Neuronal stem cell (in vitro differentiated cells): Measurements from ENCODE around the gene CDK10.
A peak's percentile ranks its signal among the peaks of the same experiment; 100 is the strongest.

Experiments used
- DNase-seq: peaks from one replicate; pipeline ENCODE4 v3.0.0-alpha.2; 2013; ENCODE audit warnings: low spot score
- H2AFZ ChIP-seq: one replicate; pipeline ENCODE4 v1.6.1; 2013; ENCODE audit warnings: mild to moderate bottlenecking, low read length, inconsistent platforms
- H2AK5ac ChIP-seq: 2 replicates; pipeline ENCODE4 v1.6.1; 2013; ENCODE audit warnings: low read depth, mild to moderate bottlenecking, inconsistent platforms, low read length, moderate library complexity, mixed read lengths
- H2BK120ac ChIP-seq: 2 replicates; pipeline ENCODE4 v1.6.1; 2013; ENCODE audit warnings: low read depth, mild to moderate bottlenecking, inconsistent platforms, low read length, moderate library complexity, mixed read lengths
- H2BK12ac ChIP-seq: one replicate; pipeline ENCODE4 v1.6.1; 2013; ENCODE audit warnings: low read length, inconsistent platforms
- H2BK15ac ChIP-seq: 2 replicates; pipeline ENCODE4 v1.6.1; 2013; ENCODE audit warnings: mild to moderate bottlenecking, low read length, inconsistent platforms, mixed read lengths
- H2BK5ac ChIP-seq: one replicate; pipeline ENCODE4 v1.6.1; 2013; ENCODE audit warnings: inconsistent platforms, mild to moderate bottlenecking, low read length, moderate library complexity
- H3K14ac ChIP-seq: one replicate; pipeline ENCODE4 v1.6.1; 2013; ENCODE audit warnings: low read length, inconsistent platforms
- H3K18ac ChIP-seq: 2 replicates; pipeline ENCODE4 v1.6.1; 2013; ENCODE audit warnings: low read length, inconsistent platforms
- H3K23ac ChIP-seq: 2 replicates; pipeline ENCODE4 v1.6.1; 2013; ENCODE audit warnings: low read depth, mild to moderate bottlenecking, mixed read lengths, low read length, inconsistent platforms; ENCODE audit not compliant: poor library complexity
- H3K27ac ChIP-seq: replicated peaks from 3 replicates; pipeline ENCODE4 v1.5.1; 2013; ENCODE audit warnings: low read length, inconsistent platforms
- H3K27me3 ChIP-seq, 3 experiments: 2 replicates each; pipeline ENCODE4 v1.6.1; 2013; ENCODE audit warnings: low read length in 3 of 3, mild to moderate bottlenecking in 2 of 3, inconsistent platforms in 1 of 3, low read depth in 1 of 3, mixed read lengths in 1 of 3, moderate library complexity in 1 of 3; ENCODE audit not compliant: control insufficient read depth in 3 of 3, insufficient read depth in 3 of 3
- H3K36me3 ChIP-seq, 2 donors: replicated peaks in 1 of 2; 2 replicates each; pipeline ENCODE4 v1.6.1; 2013; ENCODE audit warnings: low read length in 2 of 2; ENCODE audit not compliant: control insufficient read depth in 2 of 2, insufficient read depth in 2 of 2
- H3K4ac ChIP-seq: 2 replicates; pipeline ENCODE4 v1.6.1; 2013; ENCODE audit warnings: inconsistent platforms, mild to moderate bottlenecking, low read length, moderate library complexity
- H3K4me1 ChIP-seq, 2 donors: 1 replicate in 1 of 2; 2 replicates in 1 of 2; pipeline ENCODE4 v1.6.1; 2013; ENCODE audit warnings: low read length in 2 of 2, low read depth in 1 of 2; ENCODE audit not compliant: control insufficient read depth in 2 of 2, insufficient read depth in 1 of 2
- H3K4me2 ChIP-seq: one replicate; pipeline ENCODE4 v1.6.1; 2013; ENCODE audit warnings: mild to moderate bottlenecking, low read length, inconsistent platforms; ENCODE audit not compliant: insufficient read depth, poor library complexity, severe bottlenecking
- H3K4me3 ChIP-seq, 2 donors: 2 replicates each; pipeline ENCODE4 v1.5.1; 2013; ENCODE audit warnings: low read length in 2 of 2, mild to moderate bottlenecking in 2 of 2, inconsistent platforms in 1 of 2, moderate library complexity in 1 of 2
- H3K79me1 ChIP-seq: one replicate; pipeline ENCODE4 v1.6.1; 2013; ENCODE audit warnings: low read depth, mild to moderate bottlenecking, inconsistent platforms, low read length, moderate library complexity
- H3K9ac ChIP-seq: one replicate; pipeline ENCODE4 v1.6.1; 2013; ENCODE audit warnings: mild to moderate bottlenecking, low read depth, low read length, inconsistent platforms; ENCODE audit not compliant: poor library complexity
- H3K9me3 ChIP-seq, 2 donors: replicated peaks in 1 of 2; 2 replicates each; pipeline versions ENCODE3 to v1.6.1; 2013; ENCODE audit warnings: low read length in 2 of 2, mild to moderate bottlenecking in 2 of 2, inconsistent platforms in 1 of 2, low read depth in 1 of 2, mixed read lengths in 1 of 2, moderate library complexity in 1 of 2; ENCODE audit not compliant: control insufficient read depth in 2 of 2, insufficient read depth in 1 of 2
- H4K8ac ChIP-seq: one replicate; pipeline ENCODE4 v1.6.1; 2013; ENCODE audit warnings: low read depth, mild to moderate bottlenecking, inconsistent platforms, low read length, moderate library complexity
- H4K91ac ChIP-seq: one replicate; pipeline ENCODE4 v1.6.1; 2013; ENCODE audit warnings: low read length, low read depth, mild to moderate bottlenecking, inconsistent platforms; ENCODE audit not compliant: poor library complexity
- WGBS, 2 donors: extraction: QIAGEN DNeasy Blood & Tissue Kit; methylation state at CpG; one replicate each; pipeline ENCODE4 v1.1.7; 2013; ENCODE audit warnings: missing lambda C conversion rate in 2 of 2, mixed read lengths in 1 of 2; ENCODE audit not compliant: insufficient read length in 2 of 2, insufficient replicate concordance in 1 of 2; ENCODE audit errors: extremely low coverage in 2 of 2; 5-methylcytosine and 5-hydroxymethylcytosine counted together

CDK10 gene

GRCh38 chr16:89709716-89710432, 23.4 kb downstream of the CDK10 start:
- Histone ChIP-seq H3K9me3 (peaks cover 0 to 2% of the 10 kb centered on the region in 2 donors), H3K79me1 (peaks cover 2% of the 10 kb centered on the region), H4K8ac (no peak overlapping the region), H2AK5ac (peak overlapping the region; percentile 90), H2BK5ac (peak overlapping the region; percentile 48), H4K91ac (no peak overlapping the region), H2AFZ (no peak overlapping the region), H3K9ac (peak overlapping the region; percentile 55), H3K27me3 (peaks cover 0 to 2% (median 0%) of the 10 kb centered on the region in 3 experiments), H3K4me2 (no peak overlapping the region), H3K4me3 (no peak overlapping the region), H2BK15ac (peak overlapping the region; percentile 75), H2BK12ac (no peak overlapping the region), H3K36me3 (peaks cover 0 to 4% of the 10 kb centered on the region in 2 donors), H3K18ac (peak overlapping the region; percentile 17), H3K23ac (peak overlapping the region; percentile 17), H3K4me1 (peaks cover 2 to 13% of the 10 kb centered on the region in 2 donors), H2BK120ac (no peak overlapping the region), H3K4ac (no peak overlapping the region), H3K27ac (peak overlapping the region; percentile 22), H3K14ac (peak overlapping the region; percentile 38)
- WGBS, 2 donors = no CpG with 5 or more reads among the region's 19 CpGs
- DNase-seq = no peak

- no peak overlapping the region for H3K4me2 ChIP-seq
- H3K79me1 ChIP-seq = no peaks in the 10 kb centered on the region
- no peak overlapping the region for H2BK120ac ChIP-seq
- H3K36me3 ChIP-seq = peaks cover 0 to 4% of the 10 kb centered on the region in 2 donors
- H3K4ac ChIP-seq = no peak overlapping the region
- H3K4me3 ChIP-seq = no peak overlapping the region
- no peak overlapping the region for H2BK5ac ChIP-seq
- peak overlapping the region; percentile 97 for H2AK5ac ChIP-seq
- H3K27ac ChIP-seq = peak overlapping the region; percentile 4
- H3K27me3 ChIP-seq = no peaks in the 10 kb centered on the region
- H3K9ac ChIP-seq = no peak overlapping the region
- H3K18ac ChIP-seq = peak overlapping the region; percentile 92
- peak overlapping the region; percentile 5 for H2BK15ac ChIP-seq
- H4K91ac ChIP-seq = no peak overlapping the region
- peaks cover 2 to 13% of the 10 kb centered on the region in 2 donors for H3K4me1 ChIP-seq
- H2AFZ ChIP-seq = no peak overlapping the region
- no CpG with 5 or more reads among the region's 63 CpGs for WGBS, 2 donors
- H3K9me3 ChIP-seq = peaks cover 0 to 2% of the 10 kb centered on the region in 2 donors
- no peak overlapping the region for H4K8ac ChIP-seq
- no peak overlapping the region for H2BK12ac ChIP-seq
- H3K23ac ChIP-seq = no peak overlapping the region
- peak overlapping the region; percentile 63 for H3K14ac ChIP-seq
- no peak for DNase-seq
Observed at GRCh38 chr16:89710709-89711564, 24.4 kb downstream of the CDK10 start.

DNA sequence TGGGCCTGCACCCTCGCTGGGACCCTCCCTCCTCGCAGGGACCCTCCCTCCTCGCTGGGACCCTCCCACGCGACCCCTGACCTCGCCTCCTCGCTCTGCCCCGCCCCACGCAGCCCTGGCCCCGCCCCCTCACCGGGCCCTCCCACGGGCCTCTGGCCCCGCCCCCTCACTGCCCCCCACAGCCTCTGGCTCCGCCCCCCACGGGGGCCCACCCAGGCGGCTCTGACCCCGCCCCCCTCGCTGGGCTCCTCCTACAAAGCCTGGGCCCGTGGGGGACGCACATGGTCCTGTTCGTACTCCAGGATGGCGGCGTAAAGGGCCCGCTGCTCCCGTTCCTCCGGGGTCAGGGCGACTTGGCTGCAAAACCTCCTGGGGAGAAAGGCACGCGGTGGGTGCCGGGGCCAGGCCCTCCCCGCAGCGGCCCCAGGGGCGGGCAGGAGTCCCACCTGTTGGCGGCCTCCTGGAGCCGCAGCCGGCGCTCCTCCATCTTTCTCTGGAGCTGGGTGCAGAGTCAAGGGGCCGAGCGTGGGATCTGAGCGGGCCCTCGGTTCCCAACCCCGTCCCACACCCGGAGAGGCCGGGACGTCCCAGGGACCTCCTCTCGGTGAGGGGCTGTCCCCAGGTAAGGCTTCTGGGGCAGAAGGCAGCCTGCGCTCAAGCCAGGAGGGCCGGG, 25.2 kb downstream of the CDK10 start:
- Histone ChIP-seq H2AFZ (no peak overlapping the region), H3K79me1 (no peaks in the 10 kb centered on the region), H3K9me3 (peaks cover 0 to 2% of the 10 kb centered on the region in 2 donors), H3K14ac (peak overlapping the region; percentile 90), H3K27me3 (no peaks in the 10 kb centered on the region), H2BK15ac (peak overlapping the region; percentile 81), H2BK12ac (no peak overlapping the region), H3K4ac (no peak overlapping the region), H3K36me3 (peaks cover 0 to 4% of the 10 kb centered on the region in 2 donors), H3K27ac (no peak overlapping the region), H3K23ac (peak overlapping the region; percentile 85), H3K9ac (peak overlapping the region; percentile 88), H4K8ac (no peak overlapping the region), H3K4me1 (peaks cover 0 to 11% of the 10 kb centered on the region in 2 donors), H2AK5ac (peak overlapping the region; percentile 92), H2BK120ac (no peak overlapping the region), H2BK5ac (peak overlapping the region; percentile 2), H3K18ac (peak overlapping the region; percentile 96), H3K4me3 (peak overlapping the region in 1 of 2 donors; percentile 83), H3K4me2 (peak overlapping the region; percentile 91), H4K91ac (no peak overlapping the region)
- no peak for DNase-seq
- no CpG with 5 or more reads among the region's 48 CpGs for WGBS, 2 donors
